ENCODE measurements around the gene SEMA7A.
"Not testable (repeated sequence)": the region's sequence is repeated elsewhere in the genome, so short reads cannot be mapped to it uniquely, and the experiment has no call there.

Gene SEMA7A

DNA sequence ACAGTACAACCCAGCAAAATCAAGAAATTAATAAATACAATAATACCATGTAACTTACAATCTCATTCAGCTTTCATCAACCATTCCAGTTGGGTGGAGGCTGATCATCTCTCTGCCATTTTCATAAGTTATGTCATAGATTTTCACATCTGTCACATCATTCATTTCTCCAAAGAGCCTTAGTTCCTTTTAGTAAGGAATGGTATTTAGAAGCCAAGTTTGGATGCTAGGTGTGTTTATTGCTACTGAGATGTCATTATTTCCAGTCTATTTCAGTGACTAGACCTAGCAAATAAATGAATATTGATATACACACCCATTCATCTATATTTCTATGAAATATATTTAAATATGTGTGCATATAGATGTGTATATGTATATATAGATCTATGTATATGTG is 29.9 kb upstream of the SEMA7A start:
- Histone ChIP-seq H3K27me3 (ENCODE audit: control insufficient read depth, insufficient read depth, low read length) (no peaks in the 10 kb centered on the region), H3K36me3 (ENCODE audit: control insufficient read depth, insufficient read depth, low read length) (no peaks in the 10 kb centered on the region), H3K9me3 (ENCODE audit: control insufficient read depth, insufficient read depth, low read length) (no peaks in the 10 kb centered on the region), H3K4me1 (ENCODE audit: control insufficient read depth, insufficient read depth, low read length) (no peaks in the 10 kb centered on the region), H3K27ac (ENCODE audit: low read length) (no peak overlapping the region), H3K4me3 (ENCODE audit: low read length) (no peak overlapping the region)
- no peak for DNase-seq (ENCODE audit: low read depth, low spot score)

DNA sequence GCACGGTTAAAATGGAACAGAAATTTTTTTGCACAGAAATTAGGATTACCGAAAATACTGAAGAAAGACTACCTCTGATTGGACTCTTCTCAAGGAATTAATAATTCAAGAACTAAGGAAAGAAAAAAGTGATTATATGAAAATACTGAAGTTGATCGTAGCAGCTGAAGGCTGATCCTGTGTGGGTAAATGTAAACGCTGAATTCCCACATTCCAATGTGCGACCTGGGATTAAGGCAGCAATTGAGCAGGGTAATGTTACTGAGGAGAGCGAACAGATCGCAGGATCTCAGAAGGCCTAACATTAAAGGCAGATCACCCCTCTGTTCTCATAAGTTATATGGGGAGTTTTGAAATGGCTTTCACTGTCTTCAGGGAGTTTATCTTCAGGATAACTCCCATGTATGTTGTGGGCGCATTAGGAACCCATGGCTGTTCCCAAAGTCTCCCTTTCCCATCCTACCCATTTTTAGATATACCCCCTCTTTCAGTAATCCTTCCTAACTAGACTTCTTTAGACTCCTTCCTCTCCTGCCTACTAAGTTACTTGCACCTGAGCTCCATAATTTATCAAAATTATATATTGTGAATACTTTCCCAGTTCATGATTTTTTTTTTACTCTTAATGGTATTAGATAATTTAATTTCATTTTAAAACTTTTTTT is 28.2 kb upstream of the SEMA7A start:
- Histone ChIP-seq H3K4me1 (ENCODE audit: control insufficient read depth, insufficient read depth, low read length) (no peaks in the 10 kb centered on the region), H3K36me3 (ENCODE audit: control insufficient read depth, insufficient read depth, low read length) (no peaks in the 10 kb centered on the region), H3K27ac (ENCODE audit: low read length) (no peak overlapping the region), H3K4me3 (ENCODE audit: low read length) (peak overlapping the region; percentile 49; the same call in 1 of the 2 replicates), H3K9me3 (ENCODE audit: control insufficient read depth, insufficient read depth, low read length) (no peaks in the 10 kb centered on the region), H3K27me3 (ENCODE audit: control insufficient read depth, insufficient read depth, low read length) (no peaks in the 10 kb centered on the region)
- no CpG with 5 or more reads among the region's 8 CpGs for WGBS (ENCODE audit: insufficient coverage, insufficient read length)
- no peak for DNase-seq (ENCODE audit: low read depth, low spot score)

DNA sequence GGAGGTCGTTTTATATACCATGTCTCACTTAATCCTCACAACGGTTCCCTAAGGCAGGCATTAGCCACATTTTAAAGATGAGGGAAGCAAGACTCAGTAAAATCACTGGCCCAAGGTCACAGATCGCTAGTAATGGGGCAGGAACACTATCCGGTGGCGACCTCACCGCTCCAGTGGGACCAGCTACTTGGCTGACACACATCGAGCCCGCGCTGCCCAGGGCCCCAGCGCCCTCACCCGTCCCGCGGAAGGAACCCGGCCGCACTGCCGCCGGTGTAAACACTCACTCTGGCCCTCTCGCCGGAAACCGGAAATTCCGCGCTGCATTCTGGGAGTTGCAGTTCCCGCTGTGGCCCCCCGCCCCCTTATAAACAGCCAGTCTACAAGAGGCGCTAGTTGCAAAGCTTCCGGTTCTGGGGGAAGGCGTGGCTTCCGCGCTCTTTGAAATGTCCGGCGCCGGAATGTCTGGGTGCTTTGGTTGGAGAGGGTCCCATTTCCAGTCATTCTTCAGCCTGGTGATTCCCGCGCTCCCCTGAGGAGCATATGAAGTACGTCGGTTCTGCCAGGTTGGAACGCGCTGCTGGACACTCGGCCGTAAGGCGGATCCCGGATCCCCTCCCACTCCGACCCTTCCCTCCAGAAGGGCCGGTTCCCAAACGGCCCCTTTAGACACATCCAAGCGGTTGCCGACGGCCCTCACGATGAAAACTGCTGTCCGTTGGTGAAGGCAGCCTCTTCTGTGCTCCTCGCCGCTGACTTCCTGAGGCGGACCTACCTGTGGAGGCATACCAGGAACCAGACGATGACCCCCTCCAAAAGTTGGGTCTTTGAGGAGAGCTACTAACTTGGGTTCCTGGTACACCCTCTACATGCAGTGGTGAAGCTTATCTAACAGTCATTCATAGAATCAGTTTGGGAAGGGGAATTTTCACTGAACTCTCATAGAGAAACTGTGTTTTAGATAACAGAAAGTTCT is 27.4 kb upstream of the SEMA7A start, which contains the start of gene UBL7:
TSS of gene UBL7 (minus strand) at position 290 of the 976 bp plus-strand sequence. CDS start 2,293 bp downstream, outside the sequence.
- no CpG with 5 or more reads among the region's 54 CpGs for WGBS (ENCODE audit: insufficient coverage, insufficient read length)
- Histone ChIP-seq H3K4me1 (ENCODE audit: control insufficient read depth, insufficient read depth, low read length) (no peaks in the 10 kb centered on the region), H3K27ac (ENCODE audit: low read length) (no peak within 1 kb of the TSS), H3K9me3 (ENCODE audit: control insufficient read depth, insufficient read depth, low read length) (no peaks in the 10 kb centered on the region), H3K4me3 (ENCODE audit: low read length) (peak within 1 kb of the TSS; percentile 57; the same call in 1 of the 2 replicates), H3K36me3 (ENCODE audit: control insufficient read depth, insufficient read depth, low read length) (no peaks in the 10 kb centered on the region), H3K27me3 (ENCODE audit: control insufficient read depth, insufficient read depth, low read length) (no peaks in the 10 kb centered on the region)
- peak; percentile 84 for DNase-seq (ENCODE audit: low read depth, low spot score)

DNA sequence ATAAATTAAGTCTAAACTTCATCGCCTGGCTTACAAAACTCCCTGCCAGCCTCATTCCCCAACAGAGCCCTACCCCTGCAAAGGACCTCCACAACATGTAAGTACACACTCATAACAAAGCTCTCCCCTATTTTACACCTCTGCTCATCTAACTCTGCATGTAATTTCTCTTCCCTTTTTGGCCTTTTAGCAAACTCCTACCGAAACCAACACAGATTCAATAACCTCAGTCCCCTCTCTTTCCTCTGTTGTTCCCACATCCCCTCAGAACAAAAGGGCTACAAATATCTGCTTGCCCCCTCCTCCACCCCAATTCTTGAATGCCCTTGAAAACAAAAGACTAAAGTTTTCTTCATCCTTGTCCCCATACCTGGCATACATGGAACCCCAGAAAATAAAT is 26.5 kb upstream of the SEMA7A start:
- peak overlapping the region; percentile 57; the same call in 1 of the 2 replicates for H3K4me3 ChIP-seq (ENCODE audit: low read length)
- no peak overlapping the region for H3K27ac ChIP-seq (ENCODE audit: low read length)
- no CpG with 5 or more reads among the region's 2 CpGs for WGBS (ENCODE audit: insufficient coverage, insufficient read length)
- H3K36me3 ChIP-seq (ENCODE audit: control insufficient read depth, insufficient read depth, low read length), result no peaks in the 10 kb centered on the region
- no peaks in the 10 kb centered on the region for H3K9me3 ChIP-seq (ENCODE audit: control insufficient read depth, insufficient read depth, low read length)
- no peaks in the 10 kb centered on the region for H3K4me1 ChIP-seq (ENCODE audit: control insufficient read depth, insufficient read depth, low read length)
- DNase-seq (ENCODE audit: low read depth, low spot score), result no peak
- H3K27me3 ChIP-seq (ENCODE audit: control insufficient read depth, insufficient read depth, low read length), result no peaks in the 10 kb centered on the region

DNA sequence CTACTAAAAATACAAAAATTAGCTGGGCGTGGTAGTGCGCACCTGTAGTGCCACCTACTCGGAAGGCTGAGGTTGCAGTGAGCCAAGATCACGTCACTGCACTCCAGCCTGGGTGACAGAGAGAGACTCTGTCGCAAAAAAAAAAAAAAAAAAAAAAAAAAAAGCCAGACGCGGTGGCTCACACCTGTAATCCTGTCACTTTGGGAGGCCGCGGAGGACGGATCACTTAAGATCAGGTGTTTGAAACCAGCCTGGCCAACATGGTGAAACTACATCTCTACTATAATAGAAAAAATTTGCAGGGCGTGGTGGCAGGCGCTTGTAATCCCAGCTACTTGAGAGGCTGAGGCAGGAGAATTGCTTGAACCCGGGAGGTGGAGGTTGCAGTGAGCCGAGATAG is 26.0 kb upstream of the SEMA7A start:
- WGBS (ENCODE audit: insufficient coverage, insufficient read length), result no CpG with 5 or more reads among the region's 14 CpGs
- not testable (repeated sequence) for H3K27ac ChIP-seq (ENCODE audit: low read length); H3K27me3 ChIP-seq (ENCODE audit: control insufficient read depth, insufficient read depth, low read length); H3K4me3 ChIP-seq (ENCODE audit: low read length); H3K4me1 ChIP-seq (ENCODE audit: control insufficient read depth, insufficient read depth, low read length); H3K36me3 ChIP-seq (ENCODE audit: control insufficient read depth, insufficient read depth, low read length); H3K9me3 ChIP-seq (ENCODE audit: control insufficient read depth, insufficient read depth, low read length); DNase-seq (ENCODE audit: low read depth, low spot score)

DNA sequence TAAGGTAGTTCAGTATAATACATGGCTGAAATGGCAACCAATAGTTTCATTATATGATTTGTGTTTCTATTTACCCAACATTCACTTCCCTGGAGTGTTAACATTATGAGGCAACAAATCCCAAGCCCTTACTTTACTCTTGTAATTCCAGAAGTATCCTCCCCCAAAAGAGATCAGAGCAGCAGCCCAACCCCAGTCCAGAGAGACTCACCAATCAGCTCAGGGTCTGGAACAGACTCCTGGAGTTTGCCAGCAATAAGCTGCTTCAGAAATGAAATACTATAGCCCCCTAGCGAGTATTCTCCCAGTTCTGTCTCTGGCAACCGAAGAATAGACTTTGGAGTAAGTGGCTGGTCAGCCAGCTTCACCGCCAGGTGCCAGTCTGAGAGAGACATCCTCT is 24.7 kb upstream of the SEMA7A start:
- H3K36me3 ChIP-seq (ENCODE audit: control insufficient read depth, insufficient read depth, low read length), result no peaks in the 10 kb centered on the region
- H3K27ac ChIP-seq (ENCODE audit: low read length), result no peak overlapping the region
- H3K4me1 ChIP-seq (ENCODE audit: control insufficient read depth, insufficient read depth, low read length), result no peaks in the 10 kb centered on the region
- no peak for DNase-seq (ENCODE audit: low read depth, low spot score)
- no CpG with 5 or more reads among the region's 3 CpGs for WGBS (ENCODE audit: insufficient coverage, insufficient read length)
- no peaks in the 10 kb centered on the region for H3K9me3 ChIP-seq (ENCODE audit: control insufficient read depth, insufficient read depth, low read length)
- H3K27me3 ChIP-seq (ENCODE audit: control insufficient read depth, insufficient read depth, low read length), result no peaks in the 10 kb centered on the region
- H3K4me3 ChIP-seq (ENCODE audit: low read length), result no peak overlapping the region

DNA sequence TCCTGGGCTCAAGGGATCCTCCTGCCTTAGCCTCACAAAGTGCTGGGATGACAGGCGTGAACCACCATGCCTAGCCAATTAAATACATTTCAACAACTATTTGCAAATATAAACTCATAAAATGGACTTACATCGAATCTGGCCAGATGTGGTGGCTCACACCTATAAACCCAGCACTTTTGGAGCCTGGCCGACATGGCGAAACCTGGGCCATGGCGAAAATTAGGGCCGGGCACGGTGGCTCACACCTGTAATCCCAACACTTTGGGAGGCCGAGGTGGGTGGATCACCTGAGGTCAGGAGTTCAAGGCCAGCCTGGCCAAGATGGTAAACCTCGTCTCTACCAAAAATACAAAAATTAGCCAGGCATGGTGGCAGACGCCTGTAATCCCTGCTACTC is 23.3 kb upstream of the SEMA7A start:
- H3K27ac ChIP-seq (ENCODE audit: low read length), result not testable (repeated sequence)

DNA sequence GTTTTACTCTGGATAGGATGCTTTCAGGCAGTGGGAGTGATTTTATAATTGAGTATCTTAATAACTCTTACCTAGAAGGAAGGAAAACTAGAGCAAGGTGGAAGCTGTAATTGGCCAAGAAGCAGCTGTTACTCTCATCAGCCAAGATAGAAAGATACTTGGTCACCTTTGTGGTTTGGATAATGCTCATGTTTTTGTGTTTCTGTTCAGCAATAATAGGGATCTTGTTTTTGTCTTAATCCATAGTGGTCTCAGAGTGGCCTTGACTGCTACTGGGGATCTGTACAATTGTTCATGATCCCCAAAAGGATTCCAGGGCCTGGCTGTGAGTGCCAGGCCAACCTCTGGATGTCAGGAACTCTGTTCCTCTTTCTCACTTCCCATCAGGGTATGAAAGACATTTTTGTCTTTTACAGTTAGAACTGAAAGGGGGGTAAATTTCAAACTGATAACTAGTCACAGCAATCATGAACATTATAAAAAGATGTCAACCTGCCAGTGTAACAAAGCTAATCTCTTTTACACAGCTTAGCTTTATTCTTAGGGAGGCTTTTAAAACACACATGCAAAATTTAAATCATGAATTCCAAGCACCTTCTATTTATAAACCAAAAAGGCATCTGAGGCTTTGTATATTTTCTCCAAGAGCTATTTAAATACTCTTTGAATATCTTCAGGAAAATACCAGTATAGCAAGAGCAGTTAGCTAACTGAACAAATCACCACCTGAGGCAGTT is 21.2 kb upstream of the SEMA7A start:
- peaks cover 7% of the 10 kb centered on the region; the same call in 1 of the 2 replicates for H3K36me3 ChIP-seq (ENCODE audit: control insufficient read depth, insufficient read depth, low read length)
- DNase-seq (ENCODE audit: low read depth, low spot score), result no peak
- no peak overlapping the region for H3K4me3 ChIP-seq (ENCODE audit: low read length)
- H3K27ac ChIP-seq (ENCODE audit: low read length), result no peak overlapping the region
- H3K4me1 ChIP-seq (ENCODE audit: control insufficient read depth, insufficient read depth, low read length), result no peaks in the 10 kb centered on the region
- no peaks in the 10 kb centered on the region for H3K9me3 ChIP-seq (ENCODE audit: control insufficient read depth, insufficient read depth, low read length)
- no peaks in the 10 kb centered on the region for H3K27me3 ChIP-seq (ENCODE audit: control insufficient read depth, insufficient read depth, low read length)

More for the DNA sequence above, 23.3 kb upstream of the SEMA7A start:
- not testable (repeated sequence) for H3K36me3 ChIP-seq (ENCODE audit: control insufficient read depth, insufficient read depth, low read length); H3K9me3 ChIP-seq (ENCODE audit: control insufficient read depth, insufficient read depth, low read length); H3K27me3 ChIP-seq (ENCODE audit: control insufficient read depth, insufficient read depth, low read length); DNase-seq (ENCODE audit: low read depth, low spot score); H3K4me3 ChIP-seq (ENCODE audit: low read length); H3K4me1 ChIP-seq (ENCODE audit: control insufficient read depth, insufficient read depth, low read length)
- WGBS (ENCODE audit: insufficient coverage, insufficient read length), result no CpG with 5 or more reads among the region's 10 CpGs

DNA sequence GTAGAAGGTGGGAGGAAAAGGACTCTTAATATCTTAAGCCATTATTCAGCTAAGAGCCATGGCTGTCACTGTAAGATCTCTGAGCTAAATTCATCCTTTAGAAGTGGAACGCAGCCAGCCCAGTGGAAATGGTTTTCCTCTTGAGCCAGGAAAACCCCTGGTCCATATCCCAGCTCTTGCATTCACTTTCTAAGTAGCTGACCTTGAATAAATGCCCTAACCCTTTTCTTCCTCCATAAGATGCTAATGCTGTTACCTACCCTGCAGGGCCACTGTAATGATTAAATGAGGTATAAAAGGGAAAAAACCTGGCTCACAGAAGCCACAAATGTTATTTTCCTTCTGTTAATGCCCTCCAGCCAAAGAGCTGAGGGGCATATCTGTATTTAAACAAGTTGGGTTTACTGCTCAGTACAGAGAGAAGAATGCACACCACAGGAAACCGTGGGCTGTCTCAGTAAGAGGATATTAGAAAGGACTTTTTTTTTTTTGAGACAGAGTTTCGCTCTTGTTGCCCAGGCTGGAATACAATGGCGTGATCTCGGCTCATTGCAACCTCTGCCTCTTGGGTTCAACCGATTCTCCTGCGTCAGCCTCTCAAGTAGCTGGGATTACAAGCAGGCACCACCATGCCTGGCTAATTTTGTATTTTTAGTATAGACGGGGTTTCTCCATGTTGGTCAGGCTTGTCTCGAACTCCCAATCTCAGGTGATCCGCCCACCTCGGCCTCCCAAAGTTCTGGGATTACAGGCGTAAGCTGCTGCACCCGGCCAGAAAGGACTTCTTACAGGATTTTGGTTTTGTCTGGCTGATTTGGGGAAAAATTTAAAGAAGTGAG is 20.4 kb upstream of the SEMA7A start:
- DNase-seq (ENCODE audit: low read depth, low spot score), result no peak
- Histone ChIP-seq H3K36me3 (ENCODE audit: control insufficient read depth, insufficient read depth, low read length) (peaks cover 13% of the 10 kb centered on the region), H3K27me3 (ENCODE audit: control insufficient read depth, insufficient read depth, low read length) (no peaks in the 10 kb centered on the region), H3K9me3 (ENCODE audit: control insufficient read depth, insufficient read depth, low read length) (no peaks in the 10 kb centered on the region), H3K4me3 (ENCODE audit: low read length) (no peak overlapping the region), H3K27ac (ENCODE audit: low read length) (no peak overlapping the region), H3K4me1 (ENCODE audit: control insufficient read depth, insufficient read depth, low read length) (no peaks in the 10 kb centered on the region)
- no CpG with 5 or more reads among the region's 13 CpGs for WGBS (ENCODE audit: insufficient coverage, insufficient read length)
